IMR-90 (cell line): ENCODE results near the gene SKAP1.

Experiments
- CEBPB ChIP-seq: IDR thresholded peaks from 2 replicates; pipeline ENCODE4 v1.6.1; 2012; ENCODE audit warnings: low read depth, low read length, improper control_type of control experiment
- CHD1 ChIP-seq: IDR thresholded peaks from 2 replicates; pipeline ENCODE4 v1.6.1; 2012; ENCODE audit warnings: low read depth, low read length, improper control_type of control experiment
- MAFK ChIP-seq: IDR thresholded peaks from 2 replicates; pipeline ENCODE4 v1.6.1; 2012; ENCODE audit warnings: low read depth, low read length, improper control_type of control experiment
- POLR2A ChIP-seq: IDR thresholded peaks from 2 replicates; pipeline ENCODE4 v1.6.1; 2012; ENCODE audit warnings: mild to moderate bottlenecking, low read depth, low read length
- RAD21 ChIP-seq: IDR thresholded peaks from 2 replicates; pipeline ENCODE4 v1.6.1; 2012; ENCODE audit warnings: low read length, improper control_type of control experiment
- RCOR1 ChIP-seq: IDR thresholded peaks from 2 replicates; pipeline ENCODE4 v1.6.1; 2012; ENCODE audit warnings: mild to moderate bottlenecking, low read length, improper control_type of control experiment; ENCODE audit not compliant: insufficient replicate concordance
- TF ChIP-seq, protein P1 (sequence below): conservative IDR thresholded peaks from 2 replicates; pipeline ENCODE4 v1.5.1; 2012; ENCODE audit warnings: mild to moderate bottlenecking, low read depth, low read length, improper control_type of control experiment
- TF ChIP-seq, protein P2 (sequence below): fragments of 150-350 bp; IDR thresholded peaks from 2 replicates; pipeline ENCODE4 v1.6.1; 2017; ENCODE audit warnings: mild to moderate bottlenecking, antibody characterized with exemption, low read length, low read depth

DNA sequence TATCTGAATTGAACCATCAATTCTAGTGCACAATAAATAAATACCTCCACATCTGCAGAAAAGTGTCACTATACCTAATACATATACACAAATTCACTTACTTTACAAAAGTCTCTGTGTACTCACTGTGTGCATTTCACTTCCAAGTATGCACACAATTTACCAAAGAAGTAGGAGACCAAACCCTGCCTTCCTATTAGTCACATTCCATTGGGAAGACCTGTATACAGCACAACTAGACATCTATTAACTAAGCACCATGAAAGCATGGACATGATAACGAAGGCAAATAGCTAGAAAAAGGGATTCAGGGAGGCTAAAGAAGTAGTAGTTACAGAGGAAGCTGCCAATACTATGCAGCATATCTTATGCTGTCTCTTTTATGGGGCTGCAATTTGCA lies 183.0 kb downstream of the SKAP1 start:
- TF ChIP-seq, protein P1, sequence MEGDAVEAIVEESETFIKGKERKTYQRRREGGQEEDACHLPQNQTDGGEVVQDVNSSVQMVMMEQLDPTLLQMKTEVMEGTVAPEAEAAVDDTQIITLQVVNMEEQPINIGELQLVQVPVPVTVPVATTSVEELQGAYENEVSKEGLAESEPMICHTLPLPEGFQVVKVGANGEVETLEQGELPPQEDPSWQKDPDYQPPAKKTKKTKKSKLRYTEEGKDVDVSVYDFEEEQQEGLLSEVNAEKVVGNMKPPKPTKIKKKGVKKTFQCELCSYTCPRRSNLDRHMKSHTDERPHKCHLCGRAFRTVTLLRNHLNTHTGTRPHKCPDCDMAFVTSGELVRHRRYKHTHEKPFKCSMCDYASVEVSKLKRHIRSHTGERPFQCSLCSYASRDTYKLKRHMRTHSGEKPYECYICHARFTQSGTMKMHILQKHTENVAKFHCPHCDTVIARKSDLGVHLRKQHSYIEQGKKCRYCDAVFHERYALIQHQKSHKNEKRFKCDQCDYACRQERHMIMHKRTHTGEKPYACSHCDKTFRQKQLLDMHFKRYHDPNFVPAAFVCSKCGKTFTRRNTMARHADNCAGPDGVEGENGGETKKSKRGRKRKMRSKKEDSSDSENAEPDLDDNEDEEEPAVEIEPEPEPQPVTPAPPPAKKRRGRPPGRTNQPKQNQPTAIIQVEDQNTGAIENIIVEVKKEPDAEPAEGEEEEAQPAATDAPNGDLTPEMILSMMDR = no peak
- TF ChIP-seq CEBPB (no peak), RCOR1 (no peak), CHD1 (no peak), RAD21 (no peak), MAFK (no peak), POLR2A (no peak)
- TF ChIP-seq, protein P2, sequence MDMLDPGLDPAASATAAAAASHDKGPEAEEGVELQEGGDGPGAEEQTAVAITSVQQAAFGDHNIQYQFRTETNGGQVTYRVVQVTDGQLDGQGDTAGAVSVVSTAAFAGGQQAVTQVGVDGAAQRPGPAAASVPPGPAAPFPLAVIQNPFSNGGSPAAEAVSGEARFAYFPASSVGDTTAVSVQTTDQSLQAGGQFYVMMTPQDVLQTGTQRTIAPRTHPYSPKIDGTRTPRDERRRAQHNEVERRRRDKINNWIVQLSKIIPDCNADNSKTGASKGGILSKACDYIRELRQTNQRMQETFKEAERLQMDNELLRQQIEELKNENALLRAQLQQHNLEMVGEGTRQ = no peak
